Astrocyte (in vitro differentiated cells and primary cell): ENCODE results near the gene LMAN2L.

Experiments
- CTCF ChIP-seq: IDR thresholded peaks from 2 replicates; pipeline ENCODE4 v1.5.1; 2011; ENCODE audit warnings: low read depth, mild to moderate bottlenecking, inconsistent platforms, low read length, moderate library complexity; ENCODE audit not compliant: insufficient read depth
- EZH2 ChIP-seq: IDR thresholded peaks from 2 replicates; pipeline ENCODE4 v1.6.1; 2012; ENCODE audit warnings: mild to moderate bottlenecking, low read length, inconsistent platforms; ENCODE audit not compliant: insufficient read depth

GRCh38 chr2:96693286-96694200 is 46.3 kb downstream of the LMAN2L start:
- TF ChIP-seq CTCF, result no peak
- no peak for TF ChIP-seq EZH2
